Measurements from ENCODE around the gene SLC6A12.

Gene SLC6A12

DNA sequence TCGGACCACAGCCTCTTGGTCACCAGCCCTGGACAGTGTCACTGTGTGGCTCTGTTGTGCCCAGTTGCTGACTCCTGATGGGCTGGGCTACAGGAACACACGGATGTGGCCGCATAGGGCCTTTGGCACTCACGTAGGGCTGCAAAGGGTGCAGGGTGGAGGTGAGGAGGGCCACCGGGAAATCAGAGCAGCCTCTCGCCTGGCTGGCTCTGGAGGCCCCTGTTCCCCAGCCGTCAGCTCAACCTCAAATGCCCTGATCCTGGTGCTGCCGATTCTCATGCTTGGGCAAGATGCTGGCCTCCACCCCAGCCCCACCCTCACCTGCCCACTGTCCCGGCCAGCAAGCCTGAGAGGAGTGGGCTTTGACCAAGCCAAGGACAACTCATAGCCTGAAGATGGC lies 59.0 kb downstream of the SLC6A12 start:
- ATAC-seq (ENCODE audit: low read depth): no peak
- Mint-ChIP-seq H3K27ac (no peak overlapping the region), H3K36me3 (no peaks in the 10 kb centered on the region), H3K27me3 (peaks cover 14% of the 10 kb centered on the region), H3K9me3 (peaks cover 2% of the 10 kb centered on the region), H3K4me1 (peaks cover 2% of the 10 kb centered on the region), H3K4me3 (no peak overlapping the region)
- no peak for DNase-seq (ENCODE audit: low spot score in 2 of 2)

DNA sequence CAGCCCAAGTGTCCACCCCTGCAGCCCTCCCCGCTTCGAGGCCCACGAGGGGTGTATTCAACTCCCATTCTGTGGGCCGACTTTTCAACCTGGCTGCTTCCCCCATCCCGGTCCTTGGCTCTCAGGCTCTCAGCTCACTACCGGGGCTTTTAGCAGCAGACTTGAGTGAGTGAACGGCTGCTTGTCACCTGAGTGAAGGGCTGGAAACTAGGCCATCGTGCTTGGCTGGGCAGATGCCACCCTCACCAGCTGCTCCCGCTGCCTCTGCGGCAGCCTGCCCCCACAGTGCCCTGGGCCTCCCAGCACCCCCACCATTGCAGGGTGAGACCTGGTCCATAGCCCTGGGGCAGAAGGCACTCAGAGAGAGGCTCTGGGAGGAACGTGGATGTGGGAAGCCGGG lies 59.9 kb downstream of the SLC6A12 start:
- Mint-ChIP-seq H3K27ac (no peak overlapping the region), H3K27me3 (peaks cover 18% of the 10 kb centered on the region), H3K9me3 (peaks cover 2% of the 10 kb centered on the region), H3K4me3 (no peak overlapping the region), H3K36me3 (no peaks in the 10 kb centered on the region), H3K4me1 (peaks cover 2% of the 10 kb centered on the region)
- ATAC-seq (ENCODE audit: low read depth): no peak
- no peak for DNase-seq (ENCODE audit: low spot score in 2 of 2)

DNA sequence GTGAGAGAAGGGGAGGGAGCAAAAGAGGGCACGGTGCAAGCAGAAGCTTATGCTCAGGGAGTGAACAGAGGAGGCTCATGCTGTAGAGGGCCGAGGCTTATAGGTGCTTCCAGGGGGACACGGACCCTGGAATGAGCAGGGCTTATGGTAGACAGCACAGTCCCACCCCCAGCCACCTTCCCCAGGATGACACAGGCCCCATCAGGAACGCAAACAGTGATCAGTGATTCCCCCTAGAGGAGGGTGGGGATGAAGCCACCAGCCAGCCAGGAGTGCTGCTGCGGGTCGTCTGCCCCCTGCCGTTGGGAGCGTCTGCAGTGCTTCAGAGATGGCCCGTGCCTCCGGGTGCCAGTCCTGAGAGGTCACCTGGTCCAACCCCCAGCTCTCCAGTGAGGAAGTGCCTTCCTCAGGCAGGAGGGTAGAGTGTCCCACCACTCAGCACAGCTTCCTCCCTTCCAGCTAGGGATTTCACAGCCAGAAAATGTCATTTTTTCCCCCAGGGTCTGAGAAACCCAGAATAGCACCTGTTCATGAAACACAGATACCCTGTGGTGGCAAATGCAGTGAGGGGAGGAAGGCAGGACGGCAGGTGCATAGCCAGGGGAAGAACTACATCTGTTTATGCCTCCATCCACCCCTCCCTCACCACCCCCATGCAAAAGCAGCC lies 60.7 kb downstream of the SLC6A12 start:
- DNase-seq (ENCODE audit: low spot score in 2 of 2) (peak; percentile 14 to 32), ATAC-seq (ENCODE audit: low read depth) (peak; percentile 72)
- no peak overlapping the region for H3K27ac Mint-ChIP-seq
- H3K36me3 Mint-ChIP-seq: no peaks in the 10 kb centered on the region
- H3K4me1 Mint-ChIP-seq: no peaks in the 10 kb centered on the region
- peaks cover 17% of the 10 kb centered on the region for H3K27me3 Mint-ChIP-seq
- no peak overlapping the region for H3K4me3 Mint-ChIP-seq
- no peaks in the 10 kb centered on the region for H3K9me3 Mint-ChIP-seq

- H3K27me3 Mint-ChIP-seq: peaks cover 17% of the 10 kb centered on the region
- DNase-seq (ENCODE audit: low spot score in 2 of 2) (no peak), ATAC-seq (ENCODE audit: low read depth) (no peak)
- H3K4me3 Mint-ChIP-seq: no peak overlapping the region
- no peak overlapping the region for H3K27ac Mint-ChIP-seq
- H3K4me1 Mint-ChIP-seq: no peaks in the 10 kb centered on the region
- H3K9me3 Mint-ChIP-seq: no peaks in the 10 kb centered on the region
- no peaks in the 10 kb centered on the region for H3K36me3 Mint-ChIP-seq
Observed at GRCh38 chr12:152440-152839, 61.5 kb downstream of the SLC6A12 start.

GRCh38 chr12:151579-151978 lies 62.4 kb downstream of the SLC6A12 start:
- H3K27me3 Mint-ChIP-seq: peaks cover 17% of the 10 kb centered on the region
- no peak for DNase-seq (ENCODE audit: low spot score in 2 of 2)
- no peak for ATAC-seq (ENCODE audit: low read depth)
- no peak overlapping the region for H3K27ac Mint-ChIP-seq
- H3K4me1 Mint-ChIP-seq: no peaks in the 10 kb centered on the region
- no peak overlapping the region for H3K4me3 Mint-ChIP-seq
- no peaks in the 10 kb centered on the region for H3K9me3 Mint-ChIP-seq
- no peaks in the 10 kb centered on the region for H3K36me3 Mint-ChIP-seq

GRCh38 chr12:148676-149416 lies 65.1 kb downstream of the SLC6A12 start:
- Mint-ChIP-seq H3K36me3 (no peaks in the 10 kb centered on the region), H3K4me1 (no peaks in the 10 kb centered on the region), H3K9me3 (no peaks in the 10 kb centered on the region), H3K27ac (no peak overlapping the region), H3K27me3 (peaks cover 13% of the 10 kb centered on the region), H3K4me3 (no peak overlapping the region)
- DNase-seq (ENCODE audit: low spot score in 2 of 2): no peak
- no peak for ATAC-seq (ENCODE audit: low read depth)

- no peaks in the 10 kb centered on the region for H3K36me3 Mint-ChIP-seq
- DNase-seq (ENCODE audit: low spot score in 2 of 2) (no peak), ATAC-seq (ENCODE audit: low read depth) (no peak)
- H3K27ac Mint-ChIP-seq: no peak overlapping the region
- no peaks in the 10 kb centered on the region for H3K4me1 Mint-ChIP-seq
- H3K9me3 Mint-ChIP-seq: no peaks in the 10 kb centered on the region
- peaks cover 12% of the 10 kb centered on the region for H3K27me3 Mint-ChIP-seq
- H3K4me3 Mint-ChIP-seq: no peak overlapping the region
Observed at GRCh38 chr12:147242-147641, 66.7 kb downstream of the SLC6A12 start.

DNA sequence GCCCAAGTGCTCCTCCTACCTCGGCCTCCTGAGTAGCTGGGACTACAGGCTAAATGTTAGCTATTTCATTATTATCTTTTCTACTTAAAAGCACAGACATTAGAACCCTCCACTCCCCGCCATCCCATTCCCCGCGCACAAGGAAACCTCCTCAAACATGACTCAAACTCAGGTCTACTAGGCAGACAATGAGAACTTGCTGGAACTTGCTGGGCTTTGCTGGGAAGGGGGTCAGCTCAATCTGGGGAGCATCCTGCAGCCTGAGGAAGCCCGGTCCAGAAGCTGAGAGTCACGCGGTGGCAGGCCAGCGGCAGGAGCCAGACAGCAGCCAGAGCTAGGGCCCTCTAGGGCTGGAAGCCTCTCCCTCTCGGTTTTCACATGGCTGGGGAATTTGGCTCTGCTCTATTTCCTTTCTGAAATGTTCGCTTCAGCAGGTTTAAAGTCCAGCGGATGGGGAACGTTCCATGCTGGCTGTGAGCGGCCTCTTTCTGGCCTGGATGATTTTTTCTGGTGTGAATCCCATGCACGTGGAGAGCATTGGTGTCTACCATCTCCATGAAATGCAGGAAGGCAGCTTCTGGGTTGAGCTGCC lies 68.5 kb downstream of the SLC6A12 start:
- no peak overlapping the region for H3K4me3 Mint-ChIP-seq
- peaks cover 11% of the 10 kb centered on the region for H3K27me3 Mint-ChIP-seq
- H3K9me3 Mint-ChIP-seq: no peaks in the 10 kb centered on the region
- ATAC-seq (ENCODE audit: low read depth) (no peak), DNase-seq (ENCODE audit: low spot score in 2 of 2) (no peak)
- no peaks in the 10 kb centered on the region for H3K36me3 Mint-ChIP-seq
- H3K27ac Mint-ChIP-seq: no peak overlapping the region
- no peaks in the 10 kb centered on the region for H3K4me1 Mint-ChIP-seq

- no peak for ATAC-seq (ENCODE audit: low read depth)
- no peaks in the 10 kb centered on the region for H3K4me1 Mint-ChIP-seq
- H3K9me3 Mint-ChIP-seq: no peaks in the 10 kb centered on the region
- no peak for DNase-seq (ENCODE audit: low spot score in 2 of 2)
- no peak overlapping the region for H3K27ac Mint-ChIP-seq
- H3K27me3 Mint-ChIP-seq: peaks cover 8% of the 10 kb centered on the region
- H3K4me3 Mint-ChIP-seq: no peak overlapping the region
- H3K36me3 Mint-ChIP-seq: no peaks in the 10 kb centered on the region
Observed at GRCh38 chr12:144650-145284, 69.2 kb downstream of the SLC6A12 start.

DNA sequence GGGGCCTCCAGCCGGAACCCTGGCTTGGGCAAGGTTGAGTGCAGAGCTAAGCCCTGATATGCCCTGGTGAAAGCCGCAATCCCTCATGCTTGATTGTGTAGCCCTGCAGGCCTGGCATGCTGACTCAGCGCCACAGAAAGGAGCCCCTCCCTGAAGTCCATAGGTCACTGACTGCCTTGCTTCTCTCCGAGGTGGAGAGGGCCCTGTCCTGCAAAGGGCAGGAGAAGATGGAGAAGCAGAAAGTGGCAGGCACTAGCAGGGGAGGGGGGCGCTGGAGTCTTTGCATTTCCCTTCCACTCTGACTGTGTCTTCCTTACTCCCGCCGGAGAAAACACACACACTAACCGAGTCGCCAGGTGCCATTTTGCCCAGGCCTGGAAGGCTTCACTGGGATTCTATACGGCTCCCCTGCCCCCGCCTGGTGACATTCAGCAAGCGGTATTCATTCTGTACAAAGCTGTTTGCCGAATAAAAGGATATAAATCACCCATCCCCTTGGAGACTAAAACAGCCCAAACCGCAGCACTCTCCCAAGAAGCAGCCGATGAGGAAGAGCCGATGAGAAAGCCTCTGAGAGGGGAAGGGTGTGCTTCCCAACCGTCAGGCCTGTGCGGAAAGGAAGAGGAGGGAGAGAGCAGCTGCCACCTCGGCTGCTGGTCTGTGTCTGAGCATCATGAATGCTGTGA lies 69.8 kb downstream of the SLC6A12 start:
- Mint-ChIP-seq H3K4me1 (no peaks in the 10 kb centered on the region), H3K36me3 (no peaks in the 10 kb centered on the region), H3K4me3 (no peak overlapping the region), H3K27ac (no peak overlapping the region), H3K9me3 (no peaks in the 10 kb centered on the region), H3K27me3 (peaks cover 11% of the 10 kb centered on the region)
- DNase-seq (ENCODE audit: low spot score in 2 of 2): no peak
- no peak for ATAC-seq (ENCODE audit: low read depth)

DNA sequence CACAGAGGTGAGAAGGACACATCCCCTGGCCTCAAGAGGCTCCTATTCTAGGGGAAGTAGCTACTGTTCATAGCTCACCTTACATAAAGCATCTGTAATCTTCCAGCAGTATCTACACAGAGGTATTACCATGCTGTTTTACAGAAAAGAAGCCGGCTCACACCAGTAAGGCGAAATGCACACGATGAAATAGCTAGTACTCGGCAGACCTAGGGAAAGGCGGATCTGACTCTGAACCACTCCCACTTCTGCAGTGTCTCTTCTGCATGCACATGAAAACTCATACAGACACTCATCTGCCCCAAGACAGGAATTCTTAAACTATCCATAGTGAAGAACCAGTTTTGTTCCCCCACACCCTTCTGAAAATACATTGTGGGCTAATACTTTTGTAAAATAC lies 73.8 kb downstream of the SLC6A12 start:
- H3K27ac Mint-ChIP-seq: no peak overlapping the region
- ATAC-seq (ENCODE audit: low read depth) (no peak), DNase-seq (ENCODE audit: low spot score in 2 of 2) (no peak)
- no peaks in the 10 kb centered on the region for H3K9me3 Mint-ChIP-seq
- no peaks in the 10 kb centered on the region for H3K4me1 Mint-ChIP-seq
- no peak overlapping the region for H3K4me3 Mint-ChIP-seq
- H3K36me3 Mint-ChIP-seq: no peaks in the 10 kb centered on the region
- peaks cover 17% of the 10 kb centered on the region for H3K27me3 Mint-ChIP-seq
